Measurements from ENCODE around the gene EPHB1.

DNA sequence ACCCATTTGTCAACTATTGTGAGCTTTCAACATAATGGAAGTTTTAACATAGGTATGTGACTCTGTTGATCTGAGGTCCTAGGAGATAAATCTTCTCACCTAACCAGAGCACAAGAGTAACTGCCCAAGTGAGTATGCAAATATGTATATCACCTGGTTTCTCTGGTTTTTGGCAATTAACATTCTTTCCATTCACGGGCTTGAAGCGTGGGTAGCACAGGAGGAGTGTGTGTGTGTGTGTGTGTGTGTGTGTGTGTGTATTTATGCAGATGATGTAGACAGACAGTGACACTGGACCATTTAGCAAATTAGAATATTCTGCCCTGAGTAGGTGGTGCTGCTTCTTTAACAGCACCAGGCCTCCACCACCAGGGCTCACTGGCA, 15.0 kb downstream of the EPHB1 start:
- no peak for TF ChIP-seq POLR2A (IDR thresholded peaks at IDR 0.05)
- TF ChIP-seq, protein P1, sequence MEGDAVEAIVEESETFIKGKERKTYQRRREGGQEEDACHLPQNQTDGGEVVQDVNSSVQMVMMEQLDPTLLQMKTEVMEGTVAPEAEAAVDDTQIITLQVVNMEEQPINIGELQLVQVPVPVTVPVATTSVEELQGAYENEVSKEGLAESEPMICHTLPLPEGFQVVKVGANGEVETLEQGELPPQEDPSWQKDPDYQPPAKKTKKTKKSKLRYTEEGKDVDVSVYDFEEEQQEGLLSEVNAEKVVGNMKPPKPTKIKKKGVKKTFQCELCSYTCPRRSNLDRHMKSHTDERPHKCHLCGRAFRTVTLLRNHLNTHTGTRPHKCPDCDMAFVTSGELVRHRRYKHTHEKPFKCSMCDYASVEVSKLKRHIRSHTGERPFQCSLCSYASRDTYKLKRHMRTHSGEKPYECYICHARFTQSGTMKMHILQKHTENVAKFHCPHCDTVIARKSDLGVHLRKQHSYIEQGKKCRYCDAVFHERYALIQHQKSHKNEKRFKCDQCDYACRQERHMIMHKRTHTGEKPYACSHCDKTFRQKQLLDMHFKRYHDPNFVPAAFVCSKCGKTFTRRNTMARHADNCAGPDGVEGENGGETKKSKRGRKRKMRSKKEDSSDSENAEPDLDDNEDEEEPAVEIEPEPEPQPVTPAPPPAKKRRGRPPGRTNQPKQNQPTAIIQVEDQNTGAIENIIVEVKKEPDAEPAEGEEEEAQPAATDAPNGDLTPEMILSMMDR (IDR thresholded peaks at IDR 0.05): no peak
